GM18519 (cell line): ENCODE measurements around the gene GABRD.

Experiments used
- ATAC-seq: cut with Tn5 transposase; IDR thresholded peaks from one replicate; pipeline ENCODE4 v1.9.1; 2021; ENCODE audit warnings: mild to moderate bottlenecking, moderate library complexity; ENCODE audit not compliant: unreplicated experiment, low FRiP score

Gene GABRD

GRCh38 chr1:2014741-2015735 lies 4.1 kb upstream of the GABRD start:
- no peak for ATAC-seq

- no peak for ATAC-seq
Observed at GRCh38 chr1:2016123-2016522, 3.0 kb upstream of the GABRD start.

GRCh38 chr1:2018217-2019171 lies 651 bp upstream of the GABRD start:
- ATAC-seq = no peak

- no peak for ATAC-seq
Observed at GRCh38 chr1:2019571-2020309, 595 bp downstream of the GABRD start.

- no peak for ATAC-seq
Observed at GRCh38 chr1:2020310-2020655, 1.1 kb downstream of the GABRD start.

GRCh38 chr1:2021550-2021949 lies 2.4 kb downstream of the GABRD start:
- ATAC-seq = no peak

GRCh38 chr1:2022063-2022770 lies 3.1 kb downstream of the GABRD start:
- ATAC-seq = no peak

- no peak for ATAC-seq
Observed at GRCh38 chr1:2023187-2023586, 4.0 kb downstream of the GABRD start.

GRCh38 chr1:2024451-2024850 lies 5.3 kb downstream of the GABRD start:
- ATAC-seq = no peak

GRCh38 chr1:2024887-2025286 lies 5.7 kb downstream of the GABRD start:
- ATAC-seq = no peak

GRCh38 chr1:2025491-2025981 lies 6.4 kb downstream of the GABRD start:
- ATAC-seq = no peak

GRCh38 chr1:2027961-2028583 lies 8.9 kb downstream of the GABRD start:
- no peak for ATAC-seq

GRCh38 chr1:2028870-2029560 lies 9.9 kb downstream of the GABRD start:
- ATAC-seq = no peak

GRCh38 chr1:2029561-2029960 lies 10.4 kb downstream of the GABRD start:
- ATAC-seq = no peak

GRCh38 chr1:2030076-2030871 lies 11.1 kb downstream of the GABRD start:
- no peak for ATAC-seq

- no peak for ATAC-seq
Observed at GRCh38 chr1:2031546-2032540, 12.7 kb downstream of the GABRD start.

GRCh38 chr1:2032737-2033136 lies 13.6 kb downstream of the GABRD start:
- ATAC-seq = no peak
